IMR-90 (cell line): ENCODE measurements around the gene FOXN3. TPM values are rescaled to one million over a fixed set of nuclear protein-coding genes. Genes with fewer than 3 reads are reported as not detected.

Source experiments
- ATAC-seq: fragments of 200-7000 bp; cut with Tn5 transposase; 2 replicates; pipeline ENCODE4 v1.9.1; 2020; ENCODE audit warnings: low read depth, mild to moderate bottlenecking, moderate library complexity
- BruUV-seq: library from RNA; stranded (reverse); fragments of 400-500 nt; replicated peaks from 2 replicates; lab custom pipeline; 2021; lab: Mats Ljungman, UMichigan
- CTCF ChIA-PET: fragments of 300-600 bp; formaldehyde crosslinking; extraction: SDS; loops from one replicate; lab custom pipeline; 2021; ENCODE audit warnings: antibody characterized with exemption; lab: Yijun Ruan, JAX
- POLR2A ChIA-PET: fragments of 300-600 bp; sonication (Branson Sonifier 250); formaldehyde crosslinking; loops from one replicate; lab custom pipeline; 2022; ENCODE audit warnings: antibody characterized with exemption; ENCODE audit not compliant: unreplicated experiment; lab: Charles Lee
- DNase-seq: peaks from one replicate; pipeline ENCODE4 v3.0.0; 2013
- H2AFZ ChIP-seq: replicated peaks from 2 replicates; pipeline ENCODE3; 2013; ENCODE audit warnings: low read length, mild to moderate bottlenecking; ENCODE audit not compliant: poor library complexity
- H2AK5ac ChIP-seq: 2 replicates; pipeline ENCODE4 v1.6.1; 2013; ENCODE audit warnings: low read depth, low read length, inconsistent platforms
- H2AK9ac ChIP-seq: replicated peaks from 2 replicates; pipeline ENCODE3; 2013; ENCODE audit warnings: mild to moderate bottlenecking, low read depth, low read length, moderate library complexity; ENCODE audit not compliant: poor library complexity
- H2BK120ac ChIP-seq: 2 replicates; pipeline ENCODE4 v1.6.1; 2013; ENCODE audit warnings: low read depth, low read length, inconsistent platforms
- H2BK15ac ChIP-seq: 3 replicates; pipeline ENCODE4 v1.6.1; 2013; ENCODE audit warnings: low read depth, low read length, inconsistent platforms
- H2BK20ac ChIP-seq: 2 replicates; pipeline ENCODE4 v1.6.1; 2013; ENCODE audit warnings: low read depth, mild to moderate bottlenecking, inconsistent platforms, low read length, moderate library complexity
- H2BK5ac ChIP-seq: 2 replicates; pipeline ENCODE4 v1.6.1; 2013; ENCODE audit warnings: mild to moderate bottlenecking, low read depth, low read length, inconsistent platforms; ENCODE audit not compliant: poor library complexity, severe bottlenecking
- H3K14ac ChIP-seq: replicated peaks from 2 replicates; pipeline ENCODE4 v1.6.1; 2013; ENCODE audit warnings: low read depth, low read length, inconsistent platforms
- H3K18ac ChIP-seq: 2 replicates; pipeline ENCODE4 v1.6.1; 2013; ENCODE audit warnings: low read depth, low read length, control low read depth
- H3K23ac ChIP-seq: 2 replicates; pipeline ENCODE4 v1.6.1; 2013; ENCODE audit warnings: low read depth, low read length, inconsistent platforms
- H3K27ac ChIP-seq: 2 replicates; pipeline ENCODE4 v1.5.1; 2013; ENCODE audit warnings: mild to moderate bottlenecking, control low read depth, low read length; ENCODE audit not compliant: insufficient read depth
- H3K27me3 ChIP-seq: 2 replicates; pipeline ENCODE4 v1.6.1; 2013; ENCODE audit warnings: low read length; ENCODE audit not compliant: control insufficient read depth, insufficient read depth
- H3K36me3 ChIP-seq: 2 replicates; pipeline ENCODE4 v1.6.1; 2013; ENCODE audit warnings: low read length, mixed read lengths; ENCODE audit not compliant: control insufficient read depth, insufficient read depth
- H3K4ac ChIP-seq: 2 replicates; pipeline ENCODE4 v1.6.1; 2013; ENCODE audit warnings: low read depth, low read length, inconsistent platforms
- H3K4me1 ChIP-seq: 2 replicates; pipeline ENCODE4 v1.6.1; 2013; ENCODE audit warnings: low read length, mixed read lengths; ENCODE audit not compliant: control insufficient read depth, insufficient read depth
- H3K4me2 ChIP-seq: 2 replicates; pipeline ENCODE4 v1.6.1; 2013; ENCODE audit warnings: low read depth, mild to moderate bottlenecking, control low read depth, low read length, moderate library complexity
- H3K4me3 ChIP-seq: 2 replicates; pipeline ENCODE4 v1.5.1; 2013; ENCODE audit warnings: low read depth, mild to moderate bottlenecking, control low read depth, low read length, moderate library complexity; ENCODE audit not compliant: insufficient read depth
- H3K56ac ChIP-seq: 2 replicates; pipeline ENCODE4 v1.6.1; 2013; ENCODE audit warnings: low read length, inconsistent platforms; ENCODE audit not compliant: insufficient read depth; ENCODE audit errors: extremely low read depth
- H3K79me1 ChIP-seq, 2 experiments: 2 replicates each; pipeline ENCODE4 v1.6.1; 2013; ENCODE audit warnings: low read length in 2 of 2, inconsistent platforms in 1 of 2, low read depth in 1 of 2
- H3K9ac ChIP-seq: 2 replicates; pipeline ENCODE4 v1.6.1; 2013; ENCODE audit warnings: low read depth, low read length, control low read depth
- H3K9me1 ChIP-seq: 2 replicates; pipeline ENCODE4 v1.6.1; 2013; ENCODE audit warnings: low read length, inconsistent platforms; ENCODE audit not compliant: insufficient read depth
- H3K9me3 ChIP-seq: 2 replicates; pipeline ENCODE4 v1.6.1; 2013; ENCODE audit warnings: low read length; ENCODE audit not compliant: control insufficient read depth, insufficient read depth
- H4K20me1 ChIP-seq: 2 replicates; pipeline ENCODE4 v1.6.1; 2013; ENCODE audit warnings: low read length, inconsistent platforms; ENCODE audit not compliant: insufficient read depth
- H4K5ac ChIP-seq: 2 replicates; pipeline ENCODE4 v1.6.1; 2013; ENCODE audit warnings: mild to moderate bottlenecking, low read depth, low read length, control low read depth
- H4K8ac ChIP-seq, 2 experiments: 2 replicates each; pipeline ENCODE4 v1.6.1; 2013; ENCODE audit warnings: low read depth in 2 of 2, low read length in 2 of 2, control low read depth in 1 of 2, inconsistent platforms in 1 of 2
- H4K91ac ChIP-seq: 2 replicates; pipeline ENCODE4 v1.6.1; 2013; ENCODE audit warnings: low read depth, low read length, inconsistent platforms; ENCODE audit not compliant: insufficient read depth
- BHLHE40 ChIP-seq: fragments of 150-350 bp; IDR thresholded peaks from 2 replicates; pipeline ENCODE4 v1.6.1; 2016; ENCODE audit warnings: mild to moderate bottlenecking, low read depth, low read length
- CHD1 ChIP-seq: IDR thresholded peaks from 2 replicates; pipeline ENCODE4 v1.6.1; 2012; ENCODE audit warnings: low read depth, low read length, improper control_type of control experiment
- FOS ChIP-seq: fragments of 150-350 bp; IDR thresholded peaks from 2 replicates; pipeline ENCODE4 v1.6.1; 2016; ENCODE audit warnings: low read depth, low read length
- POLR2A ChIP-seq: IDR thresholded peaks from 2 replicates; pipeline ENCODE4 v1.6.1; 2012; ENCODE audit warnings: mild to moderate bottlenecking, low read depth, low read length
- RAD21 ChIP-seq: IDR thresholded peaks from 2 replicates; pipeline ENCODE4 v1.6.1; 2012; ENCODE audit warnings: low read length, improper control_type of control experiment
- whole genome bisulfite sequencing, 2 experiments: methylation state at CpG; one replicate each; pipeline versions ENCODE4 v1.1.5 to v1.1.7; 2013; ENCODE audit warnings: missing lambda C conversion rate in 2 of 2; ENCODE audit not compliant: insufficient read length in 1 of 2; ENCODE audit errors: extremely low coverage in 2 of 2; 5-methylcytosine and 5-hydroxymethylcytosine counted together
- dilution Hi-C: fragments of 300-500 bp; cut with HindIII; formaldehyde crosslinking; loops from one replicate; pipeline ENCODE4 v1.14.3; 2018; ENCODE audit warnings: low sequenced_read_pairs; ENCODE audit not compliant: unreplicated experiment
- in situ Hi-C: fragments of 300-500 bp; cut with MboI; formaldehyde crosslinking; loops from 3 replicates; pipeline ENCODE4 v1.14.3; 2019; ENCODE audit warnings: low sequenced_read_pairs, inconsistent platforms, mixed read lengths
- intact Hi-C: fragments of 100-400 bp; cut with micrococcal nuclease; formaldehyde crosslinking; loops from 2 replicates; pipeline ENCODE4 v1.10.0; 2022
- polyA plus RNA-seq, 3 experiments: library from polyadenylated mRNA; depleted of rRNA; stranded (reverse); fragments of >200 nt; gene quantifications; 2 replicates each; pipeline ENCODE4 v1.2.3, GENCODE V29; 2012; ENCODE audit warnings: low replicate concordance in 1 of 3
- total RNA-seq: library from RNA; depleted of rRNA; stranded (reverse); fragments of >200 nt; gene quantifications from 2 replicates; pipeline ENCODE4 v1.2.3, GENCODE V29; 2012

The FOXN3 gene
- total and polyA plus RNA-seq, 2 of the 4 experiments (the other 2 are of a cell fraction): 22.6 to 33.7 TPM

- Histone ChIP-seq H3K27me3 (no peaks in the 10 kb centered on the region), H2BK15ac (no peak overlapping the region), H2BK20ac (no peak overlapping the region), H3K4me1 (peaks cover 6% of the 10 kb centered on the region; the same call in 1 of the 2 replicates), H3K27ac (no peak overlapping the region), H4K8ac (no peak overlapping the region), H3K23ac (no peak overlapping the region), H2BK5ac (no peak overlapping the region), H3K4ac (no peak overlapping the region), H3K4me2 (no peak overlapping the region), H4K5ac (no peak overlapping the region), H3K4me3 (no peak overlapping the region), H3K36me3 (peaks cover 3% of the 10 kb centered on the region; the same call in 1 of the 2 replicates), H2BK120ac (no peak overlapping the region), H3K9me1 (peaks cover 14% of the 10 kb centered on the region; the same call in 1 of the 2 replicates), H2AFZ (no peak overlapping the region), H3K14ac (no peak overlapping the region), H2AK9ac (no peak overlapping the region), H3K79me1 (peaks cover 37 to 69% of the 10 kb centered on the region in 2 experiments), H2AK5ac (no peak overlapping the region), H3K56ac (no peak overlapping the region), H3K9me3 (no peaks in the 10 kb centered on the region), H4K91ac (no peak overlapping the region), H3K18ac (no peak overlapping the region), H4K20me1 (peaks cover 30% of the 10 kb centered on the region), H3K9ac (no peak overlapping the region)
- DNase-seq (no peak), ATAC-seq (no peak)
- POLR2A ChIA-PET: no interaction called here
- no CpG with 5 or more reads among the region's 1 CpG for WGBS, 2 experiments
- in situ Hi-C loops: no loop called here
- no peak for TF ChIP-seq POLR2A
- TF ChIP-seq BHLHE40: no peak
- no peak for TF ChIP-seq FOS
- no peak for TF ChIP-seq RAD21
- no peak for TF ChIP-seq CHD1
- BruUV-seq: no TSS peak
- dilution Hi-C loops: no loop called here
- intact Hi-C loops: no loop called here
- CTCF ChIA-PET: no interaction called here
These were observed 166.9 kb downstream of the FOXN3 start for GRCh38 chr14:89249972-89250654.
